ENCODE data around the gene SSU72.

SSU72 gene

GRCh38 chr1:1594602-1595260 lies 20.1 kb upstream of the SSU72 start:
- no peaks in the 10 kb centered on the region for H3K4me1 ChIP-seq (ENCODE audit: insufficient read depth, low read length, severe bottlenecking)
- H3K9me3 ChIP-seq (ENCODE audit: low read length), result no peaks in the 10 kb centered on the region
- H3K9ac ChIP-seq (ENCODE audit: low read length), result no peak overlapping the region
- no peak overlapping the region for H2AFZ ChIP-seq (ENCODE audit: low read length)
- no peaks in the 10 kb centered on the region for H3K9me2 ChIP-seq (ENCODE audit: low read depth, low read length)
- H3K4me3 ChIP-seq (ENCODE audit: low read depth, low read length, poor library complexity, severe bottlenecking), result no peak overlapping the region
- H3K4me2 ChIP-seq (ENCODE audit: low read length), result no peak overlapping the region
- H3K79me2 ChIP-seq (ENCODE audit: insufficient read depth, low read length), result no peaks in the 10 kb centered on the region
- H3K27me3 ChIP-seq (ENCODE audit: insufficient read depth, low read length), result peaks cover 9% of the 10 kb centered on the region; the same call in 1 of the 2 replicates
- no peaks in the 10 kb centered on the region for H3K36me3 ChIP-seq (ENCODE audit: insufficient read depth, low read length)
- TF ChIP-seq CTCF (IDR thresholded peaks at IDR 0.05; ENCODE audit: low read length) (no peak), EZH2 (IDR thresholded peaks at IDR 0.05; ENCODE audit: borderline replicate concordance, low read length) (no peak)
- H3K27ac ChIP-seq (ENCODE audit: low read depth, low read length, poor library complexity, severe bottlenecking), result no peak overlapping the region
- no peaks in the 10 kb centered on the region for H4K20me1 ChIP-seq (ENCODE audit: insufficient read depth, low read length)
- no peaks in the 10 kb centered on the region for H3F3A ChIP-seq (ENCODE audit: insufficient read depth, low read length)

DNA sequence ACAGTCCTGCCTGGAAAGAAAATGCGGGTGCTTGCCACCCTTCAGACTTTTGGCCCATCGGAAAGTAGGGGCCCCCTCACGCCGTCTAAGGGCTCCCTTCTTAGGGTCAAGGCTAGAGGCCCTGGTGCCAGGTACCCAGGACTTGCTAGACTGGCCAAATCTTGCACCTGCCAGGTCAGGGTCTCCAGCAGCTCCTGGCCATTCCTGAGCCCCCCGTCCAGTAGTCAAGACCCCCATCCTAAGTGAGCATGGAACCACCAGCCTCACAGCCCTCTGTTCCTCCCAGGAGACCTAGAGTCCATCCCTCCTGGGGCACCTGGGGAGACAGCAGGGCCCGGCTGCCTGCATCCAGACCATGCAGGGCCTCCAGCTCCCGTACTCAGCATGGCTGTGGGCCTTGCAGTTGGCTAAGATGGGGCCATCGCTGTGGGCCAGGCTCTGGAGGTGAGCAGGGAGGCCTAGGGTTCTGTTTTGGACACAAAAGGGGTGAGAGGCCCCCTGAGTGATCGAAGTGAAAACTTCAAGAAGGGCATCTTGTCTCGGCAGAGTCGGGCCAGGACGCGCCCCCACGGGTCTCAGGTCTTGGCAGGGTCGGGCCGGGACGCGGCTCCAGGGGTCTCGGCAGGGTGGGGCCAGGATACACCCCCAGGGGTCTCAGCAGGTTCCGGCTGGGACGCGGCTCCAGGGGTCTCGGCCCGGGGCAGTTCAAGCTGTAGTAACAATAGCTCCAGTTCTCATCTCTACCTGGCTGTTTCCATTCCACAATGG lies 19.4 kb upstream of the SSU72 start:
- no peaks in the 10 kb centered on the region for H3F3A ChIP-seq (ENCODE audit: insufficient read depth, low read length)
- H3K4me2 ChIP-seq (ENCODE audit: low read length), result no peak overlapping the region
- H4K20me1 ChIP-seq (ENCODE audit: insufficient read depth, low read length), result no peaks in the 10 kb centered on the region
- no peaks in the 10 kb centered on the region for H3K79me2 ChIP-seq (ENCODE audit: insufficient read depth, low read length)
- no peak overlapping the region for H3K4me3 ChIP-seq (ENCODE audit: low read depth, low read length, poor library complexity, severe bottlenecking)
- no peak overlapping the region for H3K9ac ChIP-seq (ENCODE audit: low read length)
- H2AFZ ChIP-seq (ENCODE audit: low read length), result no peak overlapping the region
- no peak overlapping the region for H3K27ac ChIP-seq (ENCODE audit: low read depth, low read length, poor library complexity, severe bottlenecking)
- H3K9me2 ChIP-seq (ENCODE audit: low read depth, low read length), result no peaks in the 10 kb centered on the region
- H3K9me3 ChIP-seq (ENCODE audit: low read length), result no peaks in the 10 kb centered on the region
- H3K36me3 ChIP-seq (ENCODE audit: insufficient read depth, low read length), result no peaks in the 10 kb centered on the region
- TF ChIP-seq EZH2 (IDR thresholded peaks at IDR 0.05; ENCODE audit: borderline replicate concordance, low read length), result no peak
- no peak for TF ChIP-seq CTCF (IDR thresholded peaks at IDR 0.05; ENCODE audit: low read length)
- peaks cover 10% of the 10 kb centered on the region; the same call in 1 of the 2 replicates for H3K27me3 ChIP-seq (ENCODE audit: insufficient read depth, low read length)
- no peaks in the 10 kb centered on the region for H3K4me1 ChIP-seq (ENCODE audit: insufficient read depth, low read length, severe bottlenecking)

GRCh38 chr1:1591452-1591851 lies 16.8 kb upstream of the SSU72 start:
- no peak overlapping the region for H3K4me3 ChIP-seq (ENCODE audit: low read depth, low read length, poor library complexity, severe bottlenecking)
- no peaks in the 10 kb centered on the region for H3K79me2 ChIP-seq (ENCODE audit: insufficient read depth, low read length)
- H3F3A ChIP-seq (ENCODE audit: insufficient read depth, low read length), result no peaks in the 10 kb centered on the region
- H3K27ac ChIP-seq (ENCODE audit: low read depth, low read length, poor library complexity, severe bottlenecking), result no peak overlapping the region
- no peaks in the 10 kb centered on the region for H4K20me1 ChIP-seq (ENCODE audit: insufficient read depth, low read length)
- H3K9ac ChIP-seq (ENCODE audit: low read length), result no peak overlapping the region
- H3K9me3 ChIP-seq (ENCODE audit: low read length), result no peaks in the 10 kb centered on the region
- H3K36me3 ChIP-seq (ENCODE audit: insufficient read depth, low read length), result no peaks in the 10 kb centered on the region
- H3K9me2 ChIP-seq (ENCODE audit: low read depth, low read length), result no peaks in the 10 kb centered on the region
- no peak for TF ChIP-seq EZH2 (IDR thresholded peaks at IDR 0.05; ENCODE audit: borderline replicate concordance, low read length)
- TF ChIP-seq CTCF (IDR thresholded peaks at IDR 0.05; ENCODE audit: low read length), result no peak
- H3K27me3 ChIP-seq (ENCODE audit: insufficient read depth, low read length), result peaks cover 14% of the 10 kb centered on the region; the same call in 1 of the 2 replicates
- H3K4me2 ChIP-seq (ENCODE audit: low read length), result no peak overlapping the region
- no peak overlapping the region for H2AFZ ChIP-seq (ENCODE audit: low read length)
- no peaks in the 10 kb centered on the region for H3K4me1 ChIP-seq (ENCODE audit: insufficient read depth, low read length, severe bottlenecking)

Measured in OCI-LY1 (cell line).